Testis (tissue), 3 donors: ENCODE measurements around the gene SERTAD1. TPM values are rescaled to one million over a fixed set of nuclear protein-coding genes. Genes with fewer than 3 reads are reported as not detected.

Experiments used
- DNase-seq: peaks from one replicate; pipeline ENCODE4 v3.0.0-alpha.2; 2019
- H3K27ac ChIP-seq, 2 donors: fragments of 200-600 bp; sonication (generic); one replicate each; pipeline ENCODE4 v1.5.1; 2019
- H3K27me3 ChIP-seq: fragments of 200-600 bp; sonication (generic); one replicate; pipeline ENCODE4 v1.5.1; 2019
- H3K36me3 ChIP-seq: fragments of 200-600 bp; sonication (generic); one replicate; pipeline ENCODE4 v1.5.1; 2017; ENCODE audit warnings: low read depth; ENCODE audit errors: missing control alignments
- H3K4me1 ChIP-seq: fragments of 200-600 bp; sonication (generic); one replicate; pipeline ENCODE4 v1.5.1; 2019
- H3K4me3 ChIP-seq, 2 donors: fragments of 200-600 bp; sonication (generic); one replicate each; pipeline ENCODE4 v1.5.1; 2017 to 2019
- H3K9me3 ChIP-seq: fragments of 200-600 bp; sonication (generic); one replicate; pipeline ENCODE4 v1.5.1; 2017
- CTCF ChIP-seq, 3 experiments: fragments of 450-650 bp in 2 of 3; fragments of 200-600 bp in 1 of 3; sonication (generic) in 1 of 3; IDR thresholded peaks; one replicate each; pipeline ENCODE4 v1.5.1; 2016 to 2019; ENCODE audit warnings: antibody characterized with exemption in 3 of 3, mild to moderate bottlenecking in 2 of 3, moderate library complexity in 1 of 3
- POLR2A ChIP-seq: fragments of 450-650 bp; IDR thresholded peaks from one replicate; pipeline ENCODE4 v1.6.1; 2017; ENCODE audit warnings: antibody characterized with exemption, mild to moderate bottlenecking, moderate library complexity
- WGBS, 2 donors: methylation state at CpG; one replicate each; pipeline ENCODE4 v1.1.5; 2018; 5-methylcytosine and 5-hydroxymethylcytosine counted together
- intact Hi-C: fragments of 100-400 bp; cut with DNase I; formaldehyde crosslinking; loops from one replicate; pipeline ENCODE4 v1.15.1; 2023; ENCODE audit warnings: low total_unique reads
- polyA plus RNA-seq: library from polyadenylated mRNA; stranded (reverse); fragments of 350-450 nt; fragmentation: Illumina TruSeq; extraction: RNeasy Lipid Tissue Mini Kit (QIAGEN cat#74804); gene quantifications from one replicate; pipeline ENCODE4 v1.2.3, GENCODE V29; 2014; ENCODE audit warnings: low read depth, low replicate concordance; ENCODE audit not compliant: insufficient read depth
- total RNA-seq, 2 donors: library from RNA; depleted of rRNA; stranded (reverse); fragments of >200 nt; gene quantifications; one replicate each; pipeline ENCODE4 v1.2.3, GENCODE V29; 2016

SERTAD1 gene
- total and polyA plus RNA-seq, 3 donors from 2014 or later: 8.3 to 10.9 (median 8.6) TPM

GRCh38 chr19:40424637-40425449 is 949 bp downstream of the SERTAD1 start:
- peak overlapping the region; percentile 97 to 100 for H3K27ac ChIP-seq
- TF ChIP-seq POLR2A (no peak), CTCF (IDR thresholded peaks at IDR 0.05) (no peak)
- no peaks in the 10 kb centered on the region for H3K27me3 ChIP-seq
- H3K4me1 ChIP-seq: peaks cover 17% of the 10 kb centered on the region
- peak; percentile 46 for DNase-seq
- H3K9me3 ChIP-seq: no peaks in the 10 kb centered on the region
- intact Hi-C loops: no loop called here
- WGBS, 2 donors: 1 to 2% methylated on average over 16 to 20 of the region's 28 CpGs
- H3K4me3 ChIP-seq: peak overlapping the region; percentile 85 to 96
- H3K36me3 ChIP-seq: no peaks in the 10 kb centered on the region

- DNase-seq: no peak
- H3K4me3 ChIP-seq: no peak overlapping the region
- peak overlapping the region in 1 of 2 donors; percentile 97 for H3K27ac ChIP-seq
- peaks cover 17% of the 10 kb centered on the region for H3K4me1 ChIP-seq
- no peaks in the 10 kb centered on the region for H3K36me3 ChIP-seq
- intact Hi-C loops: no loop called here
- no peaks in the 10 kb centered on the region for H3K27me3 ChIP-seq
- H3K9me3 ChIP-seq: no peaks in the 10 kb centered on the region
- no peak for TF ChIP-seq CTCF (IDR thresholded peaks at IDR 0.05)
- no peak for TF ChIP-seq POLR2A
- WGBS, 2 donors: 97 to 98% methylated on average over 6 of the region's 6 CpGs
These were observed 1.9 kb downstream of the SERTAD1 start for GRCh38 chr19:40423938-40424337.

GRCh38 chr19:40422748-40423566 is 2.8 kb downstream of the SERTAD1 start:
- DNase-seq: no peak
- Histone ChIP-seq H3K9me3 (no peaks in the 10 kb centered on the region), H3K4me3 (no peak overlapping the region), H3K4me1 (peaks cover 17% of the 10 kb centered on the region), H3K27ac (peak overlapping the region; percentile 29 to 92), H3K36me3 (no peaks in the 10 kb centered on the region), H3K27me3 (no peaks in the 10 kb centered on the region)
- intact Hi-C loops: no loop called here
- no peak for TF ChIP-seq POLR2A
- TF ChIP-seq CTCF (IDR thresholded peaks at IDR 0.05): no peak
- 85 to 91% methylated on average over 15 to 31 of the region's 31 CpGs for WGBS, 2 donors

- intact Hi-C loops: no loop called here
- H3K36me3 ChIP-seq: no peaks in the 10 kb centered on the region
- H3K27ac ChIP-seq: peak overlapping the region; percentile 92 to 94
- no peaks in the 10 kb centered on the region for H3K9me3 ChIP-seq
- DNase-seq: no peak
- no peak overlapping the region for H3K4me3 ChIP-seq
- WGBS, 2 donors: 71 to 77% methylated on average over 16 of the region's 16 CpGs
- H3K27me3 ChIP-seq: no peaks in the 10 kb centered on the region
- TF ChIP-seq CTCF (IDR thresholded peaks at IDR 0.05) (no peak), POLR2A (no peak)
- peaks cover 21% of the 10 kb centered on the region for H3K4me1 ChIP-seq
These were observed 3.6 kb downstream of the SERTAD1 start for GRCh38 chr19:40421993-40422747.
